Breast epithelium (tissue), 4 donors: ENCODE data around the gene SHTN1. TPM values are rescaled to one million over a fixed set of nuclear protein-coding genes. Genes with fewer than 3 reads are reported as not detected.

ENCODE experiments used
- DNase-seq, 2 donors: peaks; one replicate each; pipeline ENCODE4 v3.0.0-alpha.2; 2019; ENCODE audit warnings: low spot score in 2 of 2
- H3K27ac ChIP-seq, 2 donors: fragments of 200-600 bp; sonication (generic) in 1 of 2; one replicate each; pipeline ENCODE4 v1.5.1; 2016 to 2019; ENCODE audit warnings: mild to moderate bottlenecking in 1 of 2
- H3K27me3 ChIP-seq, 2 donors: fragments of 200-600 bp; sonication (generic) in 1 of 2; one replicate each; pipeline versions ENCODE4 v1.5.1 to v1.6.0; 2017 to 2019; ENCODE audit warnings: control low read depth in 1 of 2, mild to moderate bottlenecking in 1 of 2
- H3K36me3 ChIP-seq: fragments of 200-600 bp; one replicate; pipeline ENCODE4 v1.5.1; 2019
- H3K4me1 ChIP-seq, 2 donors: fragments of 200-600 bp; sonication (generic); one replicate each; pipeline ENCODE4 v1.5.1; 2016 to 2019; ENCODE audit warnings: control low read depth in 1 of 2
- H3K4me3 ChIP-seq, 3 donors: fragments of 200-600 bp; sonication (generic); 1 replicate in 2 of 3; 2 replicates in 1 of 3; pipeline ENCODE4 v1.5.1; 2016 to 2019; ENCODE audit warnings: mild to moderate bottlenecking in 3 of 3, moderate library complexity in 2 of 3
- H3K9me3 ChIP-seq, 2 donors: fragments of 200-600 bp; sonication (generic) in 1 of 2; one replicate each; pipeline ENCODE4 v1.5.1; 2016 to 2019; ENCODE audit warnings: control low read depth in 1 of 2
- CTCF ChIP-seq, 3 donors: fragments of 450-650 bp; IDR thresholded peaks; one replicate each; pipeline ENCODE4 v1.5.1; 2016 to 2017; ENCODE audit warnings: antibody characterized with exemption in 3 of 3, mild to moderate bottlenecking in 3 of 3, moderate library complexity in 3 of 3
- POLR2A ChIP-seq: fragments of 450-650 bp; IDR thresholded peaks from one replicate; pipeline ENCODE4 v1.6.1; 2016; ENCODE audit warnings: antibody characterized with exemption, mild to moderate bottlenecking, moderate library complexity
- POLR2AphosphoS5 ChIP-seq, 3 donors: sonication (generic); formaldehyde crosslinking; IDR thresholded peaks; one replicate each; pipeline ENCODE4 v1.6.1; 2017; ENCODE audit warnings: antibody characterized with exemption in 3 of 3
- intact Hi-C: fragments of 100-400 bp; cut with DNase I; formaldehyde crosslinking; loops from one replicate; pipeline ENCODE4 v1.15.1; 2023; ENCODE audit warnings: low total_unique reads
- total RNA-seq, 3 donors: library from RNA; depleted of rRNA; stranded (reverse); fragments of >200 nt; gene quantifications; one replicate each; pipeline ENCODE4 v1.1.0, GENCODE V29; 2016

Gene SHTN1
- total RNA-seq, 3 donors from 2014 or later, result 14.4 to 36.0 (median 17.8) TPM

- intact Hi-C loops, result no loop called here
- Histone ChIP-seq H3K27me3 (no peaks in the 10 kb centered on the region), H3K4me3 (no peak overlapping the region), H3K4me1 (no peaks in the 10 kb centered on the region), H3K27ac (no peak overlapping the region), H3K36me3 (peaks cover 4% of the 10 kb centered on the region), H3K9me3 (no peaks in the 10 kb centered on the region)
- TF ChIP-seq POLR2AphosphoS5 (IDR thresholded peaks at IDR 0.05) (no peak), CTCF (IDR thresholded peaks at IDR 0.05) (no peak), POLR2A (no peak)
- DNase-seq, result no peak
These were observed 164.5 kb downstream of the SHTN1 start for GRCh38 chr10:116840389-116841075.

GRCh38 chr10:116838143-116838725 lies 166.8 kb downstream of the SHTN1 start:
- no peaks in the 10 kb centered on the region for H3K4me1 ChIP-seq
- no peaks in the 10 kb centered on the region for H3K27me3 ChIP-seq
- DNase-seq, result no peak
- no peak overlapping the region for H3K27ac ChIP-seq
- peaks cover 4% of the 10 kb centered on the region for H3K36me3 ChIP-seq
- intact Hi-C loops, result no loop called here
- TF ChIP-seq POLR2A (no peak), POLR2AphosphoS5 (IDR thresholded peaks at IDR 0.05) (no peak), CTCF (IDR thresholded peaks at IDR 0.05) (no peak)
- no peaks in the 10 kb centered on the region for H3K9me3 ChIP-seq
- H3K4me3 ChIP-seq, result no peak overlapping the region

DNA sequence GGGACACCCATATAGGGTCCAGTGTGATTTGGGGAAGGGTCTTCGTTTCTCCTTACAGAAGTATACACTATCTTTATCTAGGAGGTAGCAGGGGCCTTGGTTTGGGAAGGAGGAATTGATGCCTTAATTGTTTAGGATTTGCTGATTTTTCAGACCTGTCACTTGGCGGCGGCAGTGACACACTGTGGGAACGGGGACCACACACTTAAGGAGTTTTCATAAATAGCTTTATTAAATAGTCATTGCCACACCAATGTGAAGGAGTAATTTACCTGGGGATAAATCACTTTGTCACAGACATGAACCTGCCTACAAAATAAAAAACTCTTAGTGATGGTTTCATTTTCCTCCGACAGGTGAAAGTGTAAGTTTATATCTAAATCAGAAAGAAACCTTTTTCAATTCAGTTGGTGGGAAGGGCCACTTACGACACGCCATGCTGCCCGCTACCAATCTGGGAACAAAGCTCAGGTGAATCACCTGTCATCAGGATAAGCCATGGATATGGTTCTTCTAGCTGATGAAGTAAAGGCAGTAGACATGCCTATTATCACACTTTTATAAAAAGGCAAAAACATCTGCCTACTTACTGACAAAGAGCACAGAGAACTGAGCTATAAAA lies 168.0 kb downstream of the SHTN1 start:
- no peak overlapping the region for H3K4me3 ChIP-seq
- no peak overlapping the region for H3K27ac ChIP-seq
- no peaks in the 10 kb centered on the region for H3K27me3 ChIP-seq
- H3K9me3 ChIP-seq, result no peaks in the 10 kb centered on the region
- peaks cover 4% of the 10 kb centered on the region for H3K36me3 ChIP-seq
- no peak for TF ChIP-seq POLR2AphosphoS5 (IDR thresholded peaks at IDR 0.05)
- no peak for TF ChIP-seq POLR2A
- no peak for TF ChIP-seq CTCF (IDR thresholded peaks at IDR 0.05)
- H3K4me1 ChIP-seq, result no peaks in the 10 kb centered on the region
- DNase-seq, result no peak
- intact Hi-C loops, result no loop called here

DNA sequence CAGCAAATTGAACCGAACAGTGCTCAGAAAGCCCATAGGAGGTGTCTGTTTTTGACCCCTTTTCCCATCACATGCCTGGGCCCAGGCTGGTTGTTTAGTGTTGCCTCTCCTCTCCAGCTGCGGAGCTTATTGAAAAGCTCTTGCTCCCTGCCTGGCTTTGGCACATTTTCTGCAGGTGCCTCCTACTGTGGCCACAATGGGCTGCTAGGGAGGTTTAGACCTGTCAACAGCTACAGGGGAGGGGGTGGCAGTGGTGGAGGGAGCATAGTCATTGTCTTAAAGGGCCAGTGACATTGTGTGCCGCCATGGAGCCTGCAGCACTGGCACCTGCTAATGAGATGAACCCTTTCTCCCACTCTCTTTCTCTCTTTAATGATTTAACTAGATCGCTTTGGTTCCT lies 168.9 kb downstream of the SHTN1 start:
- Histone ChIP-seq H3K27me3 (no peaks in the 10 kb centered on the region), H3K36me3 (peaks cover 4% of the 10 kb centered on the region), H3K4me1 (no peaks in the 10 kb centered on the region), H3K27ac (no peak overlapping the region), H3K4me3 (no peak overlapping the region), H3K9me3 (no peaks in the 10 kb centered on the region)
- no peak for DNase-seq
- intact Hi-C loops, result no loop called here
- TF ChIP-seq CTCF (IDR thresholded peaks at IDR 0.05) (no peak), POLR2AphosphoS5 (IDR thresholded peaks at IDR 0.05) (no peak), POLR2A (no peak)

DNA sequence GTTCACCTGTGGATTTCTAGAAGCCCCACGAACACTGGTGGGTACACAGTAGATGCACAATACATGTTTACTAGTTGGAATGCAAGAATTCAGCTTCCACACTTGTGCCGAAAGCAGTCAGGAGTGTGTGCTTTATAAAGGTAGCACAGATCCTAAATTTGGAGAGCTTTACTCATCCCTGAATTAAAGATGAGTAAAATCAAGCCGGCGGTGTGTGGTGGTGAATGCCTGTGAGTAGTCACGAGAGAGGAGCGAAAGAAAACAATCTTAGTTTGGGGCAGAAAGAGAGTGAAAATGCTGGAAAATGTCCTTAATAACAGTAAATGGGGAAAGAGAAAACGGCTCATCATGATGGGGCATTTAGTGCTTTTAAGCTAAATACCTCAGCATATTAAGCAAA lies 169.3 kb downstream of the SHTN1 start:
- H3K4me1 ChIP-seq, result no peaks in the 10 kb centered on the region
- H3K36me3 ChIP-seq, result peaks cover 4% of the 10 kb centered on the region
- no peaks in the 10 kb centered on the region for H3K27me3 ChIP-seq
- intact Hi-C loops, result no loop called here
- no peaks in the 10 kb centered on the region for H3K9me3 ChIP-seq
- H3K4me3 ChIP-seq, result no peak overlapping the region
- no peak for DNase-seq
- TF ChIP-seq POLR2A (no peak), POLR2AphosphoS5 (IDR thresholded peaks at IDR 0.05) (no peak), CTCF (IDR thresholded peaks at IDR 0.05) (no peak)
- H3K27ac ChIP-seq, result no peak overlapping the region
